Chondrocyte (in vitro differentiated cells): ENCODE data around the gene ATP2A2. TPM values are rescaled to one million over a fixed set of nuclear protein-coding genes. Genes with fewer than 3 reads are reported as not detected.

Source experiments
- DNase-seq: peaks from one replicate; pipeline ENCODE4 v3.0.0; 2021; ENCODE audit warnings: mixed read lengths, low spot score
- H3K27ac Mint-ChIP-seq: one replicate; pipeline ENCODE4 v1.8.0; 2021; ENCODE audit warnings: mild to moderate bottlenecking, moderate library complexity, mixed read lengths; ENCODE audit not compliant: unreplicated experiment
- H3K27me3 Mint-ChIP-seq: 2 replicates; pipeline ENCODE4 v1.8.0; 2021; ENCODE audit warnings: low read depth, mixed read lengths
- H3K36me3 Mint-ChIP-seq: 2 replicates; pipeline ENCODE4 v1.8.0; 2021; ENCODE audit warnings: low read depth, mixed read lengths
- H3K4me1 Mint-ChIP-seq: 2 replicates; pipeline ENCODE4 v1.8.0; 2021; ENCODE audit warnings: low read depth, mild to moderate bottlenecking, mixed read lengths
- H3K4me3 Mint-ChIP-seq: one replicate; pipeline ENCODE4 v1.8.0; 2021; ENCODE audit warnings: mild to moderate bottlenecking, moderate library complexity, mixed read lengths; ENCODE audit not compliant: unreplicated experiment
- H3K9me3 Mint-ChIP-seq: 2 replicates; pipeline ENCODE4 v1.8.0; 2021; ENCODE audit warnings: low read depth, mixed read lengths
- CTCF ChIP-seq: fragments of 200-600 bp; sonication (generic); IDR thresholded peaks from 2 replicates; pipeline ENCODE4 v1.5.0; 2021; ENCODE audit warnings: antibody characterized with exemption, mild to moderate bottlenecking, moderate library complexity
- total RNA-seq: library from RNA; stranded (reverse); gene quantifications from 3 replicates; pipeline ENCODE4 v1.2.1, GENCODE V29; 2021

The ATP2A2 gene
- total RNA-seq, 1 donor from 2014 or later, result 216 TPM

GRCh38 chr12:110343736-110344555 lies 62.9 kb downstream of the ATP2A2 start:
- H3K4me3 Mint-ChIP-seq, result no peak overlapping the region
- no peaks in the 10 kb centered on the region for H3K9me3 Mint-ChIP-seq
- H3K27me3 Mint-ChIP-seq, result no peaks in the 10 kb centered on the region
- H3K27ac Mint-ChIP-seq, result no peak overlapping the region
- H3K4me1 Mint-ChIP-seq, result peaks cover under 1% of the 10 kb centered on the region
- peaks cover 71% of the 10 kb centered on the region for H3K36me3 Mint-ChIP-seq
- no peak for DNase-seq
- no peak for TF ChIP-seq CTCF

- TF ChIP-seq CTCF, result no peak
- Mint-ChIP-seq H3K4me3 (no peak overlapping the region), H3K27ac (no peak overlapping the region), H3K27me3 (no peaks in the 10 kb centered on the region), H3K9me3 (no peaks in the 10 kb centered on the region), H3K36me3 (peaks cover 69% of the 10 kb centered on the region), H3K4me1 (no peaks in the 10 kb centered on the region)
- DNase-seq, result no peak
Measured at GRCh38 chr12:110344657-110345056, 63.6 kb downstream of the ATP2A2 start.

- peaks cover 67% of the 10 kb centered on the region for H3K36me3 Mint-ChIP-seq
- H3K4me1 Mint-ChIP-seq, result no peaks in the 10 kb centered on the region
- peak overlapping the region; percentile 17 for H3K27ac Mint-ChIP-seq
- DNase-seq, result no peak
- H3K4me3 Mint-ChIP-seq, result no peak overlapping the region
- no peak for TF ChIP-seq CTCF
- H3K9me3 Mint-ChIP-seq, result no peaks in the 10 kb centered on the region
- H3K27me3 Mint-ChIP-seq, result no peaks in the 10 kb centered on the region
Measured at GRCh38 chr12:110345176-110345661, 64.2 kb downstream of the ATP2A2 start.

GRCh38 chr12:110345963-110346362 lies 64.9 kb downstream of the ATP2A2 start:
- DNase-seq, result no peak
- Mint-ChIP-seq H3K4me3 (no peak overlapping the region), H3K36me3 (peaks cover 62% of the 10 kb centered on the region), H3K9me3 (no peaks in the 10 kb centered on the region), H3K27me3 (no peaks in the 10 kb centered on the region), H3K4me1 (no peaks in the 10 kb centered on the region), H3K27ac (no peak overlapping the region)
- TF ChIP-seq CTCF, result no peak

GRCh38 chr12:110347767-110348166 lies 66.7 kb downstream of the ATP2A2 start:
- Mint-ChIP-seq H3K4me3 (no peak overlapping the region), H3K27me3 (no peaks in the 10 kb centered on the region), H3K4me1 (peaks cover 3% of the 10 kb centered on the region), H3K36me3 (peaks cover 52% of the 10 kb centered on the region), H3K9me3 (no peaks in the 10 kb centered on the region), H3K27ac (no peak overlapping the region)
- TF ChIP-seq CTCF, result no peak
- no peak for DNase-seq
